Kidney epithelial cell (primary cell): ENCODE measurements around the gene SVOP. TPM values are rescaled to one million over a fixed set of nuclear protein-coding genes. Genes with fewer than 3 reads are reported as not detected.

Source experiments
- DNase-seq: peaks from one replicate; pipeline ENCODE4 v3.0.0-alpha.2; 2010; ENCODE audit warnings: low read depth
- H3K27me3 ChIP-seq: 2 replicates; pipeline ENCODE4 v1.6.0; 2011; ENCODE audit warnings: low read length; ENCODE audit not compliant: control insufficient read depth, insufficient read depth
- H3K36me3 ChIP-seq: 2 replicates; pipeline ENCODE4 v1.5.1; 2011; ENCODE audit warnings: low read length; ENCODE audit not compliant: control insufficient read depth, insufficient read depth
- H3K4me3 ChIP-seq: 2 replicates; pipeline ENCODE4 v1.5.1; 2011; ENCODE audit warnings: low read depth, mild to moderate bottlenecking, control low read depth, low read length
- total RNA-seq: library from RNA; depleted of rRNA; stranded (reverse); fragments of >200 nt; gene quantifications from 2 replicates; pipeline ENCODE4 v1.2.3, GENCODE V29; 2015
- TF ChIP-seq, protein P1 (sequence below): IDR thresholded peaks from 2 replicates; pipeline ENCODE4 v1.5.1; 2011; ENCODE audit warnings: mild to moderate bottlenecking, moderate library complexity, low read length, control low read depth, inconsistent platforms; ENCODE audit not compliant: insufficient read depth, poor library complexity, severe bottlenecking

Gene SVOP
- total RNA-seq, 1 donor from 2014 or later = not detected

GRCh38 chr12:108965886-108966285 is 55.0 kb downstream of the SVOP start:
- TF ChIP-seq, protein P1, sequence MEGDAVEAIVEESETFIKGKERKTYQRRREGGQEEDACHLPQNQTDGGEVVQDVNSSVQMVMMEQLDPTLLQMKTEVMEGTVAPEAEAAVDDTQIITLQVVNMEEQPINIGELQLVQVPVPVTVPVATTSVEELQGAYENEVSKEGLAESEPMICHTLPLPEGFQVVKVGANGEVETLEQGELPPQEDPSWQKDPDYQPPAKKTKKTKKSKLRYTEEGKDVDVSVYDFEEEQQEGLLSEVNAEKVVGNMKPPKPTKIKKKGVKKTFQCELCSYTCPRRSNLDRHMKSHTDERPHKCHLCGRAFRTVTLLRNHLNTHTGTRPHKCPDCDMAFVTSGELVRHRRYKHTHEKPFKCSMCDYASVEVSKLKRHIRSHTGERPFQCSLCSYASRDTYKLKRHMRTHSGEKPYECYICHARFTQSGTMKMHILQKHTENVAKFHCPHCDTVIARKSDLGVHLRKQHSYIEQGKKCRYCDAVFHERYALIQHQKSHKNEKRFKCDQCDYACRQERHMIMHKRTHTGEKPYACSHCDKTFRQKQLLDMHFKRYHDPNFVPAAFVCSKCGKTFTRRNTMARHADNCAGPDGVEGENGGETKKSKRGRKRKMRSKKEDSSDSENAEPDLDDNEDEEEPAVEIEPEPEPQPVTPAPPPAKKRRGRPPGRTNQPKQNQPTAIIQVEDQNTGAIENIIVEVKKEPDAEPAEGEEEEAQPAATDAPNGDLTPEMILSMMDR = no peak
- Histone ChIP-seq H3K27me3 (no peaks in the 10 kb centered on the region), H3K4me3 (no peak overlapping the region), H3K36me3 (no peaks in the 10 kb centered on the region)
- DNase-seq = no peak

DNA sequence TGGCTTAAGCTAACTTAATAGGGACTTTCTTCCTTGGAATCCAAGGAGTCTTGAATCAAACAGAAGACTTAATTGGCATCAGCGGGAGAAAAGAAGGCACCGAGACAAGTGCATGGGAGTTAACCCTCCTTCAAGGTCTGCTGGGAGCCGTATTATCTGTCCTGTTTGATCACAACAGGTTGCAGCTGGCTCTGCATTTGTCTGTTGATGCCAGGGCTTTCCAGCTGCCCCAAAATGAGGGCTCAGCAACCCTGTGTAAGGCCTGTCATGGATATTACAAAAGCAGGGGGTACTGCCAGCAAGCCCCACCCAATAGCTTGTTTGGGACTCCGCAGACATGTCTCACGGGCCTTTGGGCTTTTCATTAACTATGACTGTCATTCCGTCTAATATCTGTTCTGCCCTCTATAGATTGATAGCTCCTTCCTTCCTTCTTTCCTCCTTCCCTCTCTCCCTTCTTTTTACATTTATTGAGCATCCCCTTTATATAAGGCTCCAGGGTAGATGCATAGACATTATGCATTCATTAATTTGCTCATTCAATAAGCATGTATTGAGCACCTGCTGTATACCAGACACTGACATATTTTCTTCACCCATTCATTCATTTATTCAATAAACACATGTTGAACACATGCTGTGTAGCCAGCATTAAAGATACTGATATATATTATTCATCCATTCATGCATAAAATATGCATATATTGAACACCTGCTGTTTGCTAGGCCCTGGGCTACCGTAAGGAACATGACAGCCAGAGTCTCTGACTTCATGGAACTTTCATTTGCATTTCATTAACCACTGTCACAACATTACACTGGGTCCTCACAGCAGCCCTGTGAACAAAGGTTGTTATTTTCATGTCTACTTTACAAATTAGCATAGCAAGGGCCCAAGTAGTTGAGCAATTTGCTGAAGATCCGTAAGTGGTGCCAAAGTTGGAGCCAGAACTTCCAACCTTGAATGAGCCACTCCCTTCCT is 56.2 kb downstream of the SVOP start:
- H3K4me3 ChIP-seq = no peak overlapping the region
- TF ChIP-seq, protein P1 = no peak
- DNase-seq = no peak
- peaks cover 2% of the 10 kb centered on the region for H3K27me3 ChIP-seq
- H3K36me3 ChIP-seq = no peaks in the 10 kb centered on the region

- no peaks in the 10 kb centered on the region for H3K36me3 ChIP-seq
- peaks cover 2% of the 10 kb centered on the region for H3K27me3 ChIP-seq
- TF ChIP-seq, protein P1 = no peak
- no peak overlapping the region for H3K4me3 ChIP-seq
- DNase-seq = no peak
These were observed 58.6 kb downstream of the SVOP start for GRCh38 chr12:108962256-108962655.

GRCh38 chr12:108959748-108960655 is 60.9 kb downstream of the SVOP start:
- peaks cover 2% of the 10 kb centered on the region for H3K27me3 ChIP-seq
- TF ChIP-seq, protein P1 = no peak
- no peak for DNase-seq
- H3K36me3 ChIP-seq = no peaks in the 10 kb centered on the region
- H3K4me3 ChIP-seq = no peak overlapping the region

- H3K27me3 ChIP-seq = peaks cover under 1% of the 10 kb centered on the region
- TF ChIP-seq, protein P1 = no peak
- peak; percentile 96 for DNase-seq
These were observed 65.5 kb downstream of the SVOP start for GRCh38 chr12:108955225-108955835.

More at GRCh38 chr12:108955225-108955835, 65.5 kb downstream of the SVOP start:
- H3K4me3 ChIP-seq = no peak overlapping the region
- H3K36me3 ChIP-seq = no peaks in the 10 kb centered on the region
